Activated CD8-positive, alpha-beta memory T cell treated with anti-CD3 and anti-CD28 coated beads for 48 hours (primary cell): ENCODE results near the gene SMCO1.
"Not testable (repeated sequence)": the region's sequence is repeated elsewhere in the genome, so short reads cannot be mapped to it uniquely, and the experiment has no call there.

ENCODE experiments used
- DNase-seq, 3 experiments: peaks; one replicate each; pipeline ENCODE4 v3.0.0-alpha.2; 2020; ENCODE audit warnings: low read depth in 2 of 3, low spot score in 2 of 3

Gene SMCO1

GRCh38 chr3:196514913-196515621, at the start of gene SMCO1:
Gene SMCO1 (minus strand): TSS chr3:196515346. CDS start chr3:196515209, 137 bp downstream.
- DNase-seq = no peak

- DNase-seq = no peak
Measured at GRCh38 chr3:196563721-196564225, 48.6 kb upstream of the SMCO1 start.

GRCh38 chr3:196559826-196560225, 44.7 kb upstream of the SMCO1 start:
- DNase-seq = no peak

- no peak for DNase-seq
Measured at GRCh38 chr3:196558476-196558875, 43.3 kb upstream of the SMCO1 start.

- DNase-seq = no peak
Measured at GRCh38 chr3:196557236-196557635, 42.1 kb upstream of the SMCO1 start.

GRCh38 chr3:196555295-196555694, 40.1 kb upstream of the SMCO1 start:
- DNase-seq = no peak

GRCh38 chr3:196554205-196554604, 39.1 kb upstream of the SMCO1 start:
- DNase-seq = no peak

- no peak for DNase-seq
Measured at GRCh38 chr3:196553551-196553950, 38.4 kb upstream of the SMCO1 start.

GRCh38 chr3:196552253-196552652, 37.1 kb upstream of the SMCO1 start:
- DNase-seq = no peak

- DNase-seq = not testable (repeated sequence)
Measured at GRCh38 chr3:196550172-196550571, 35.0 kb upstream of the SMCO1 start.

GRCh38 chr3:196549312-196549711, 34.2 kb upstream of the SMCO1 start:
- DNase-seq = not testable (repeated sequence)

GRCh38 chr3:196547067-196547466, 31.9 kb upstream of the SMCO1 start:
- no peak for DNase-seq

- DNase-seq = no peak
Measured at GRCh38 chr3:196546537-196546936, 31.4 kb upstream of the SMCO1 start.

GRCh38 chr3:196544491-196544992, 29.4 kb upstream of the SMCO1 start:
- DNase-seq = no peak

GRCh38 chr3:196541684-196542445, 26.7 kb upstream of the SMCO1 start:
- DNase-seq = no peak

GRCh38 chr3:196537319-196537984, 22.3 kb upstream of the SMCO1 start:
- peak in 2 of 3 experiments; percentile 42 to 44 for DNase-seq

GRCh38 chr3:196533260-196533681, 18.1 kb upstream of the SMCO1 start:
- DNase-seq = no peak

GRCh38 chr3:196531418-196531817, 16.3 kb upstream of the SMCO1 start:
- DNase-seq = no peak

GRCh38 chr3:196528639-196529233, 13.6 kb upstream of the SMCO1 start:
- peak; percentile 79 to 92 (median 83) for DNase-seq

GRCh38 chr3:196525141-196525540, 10.0 kb upstream of the SMCO1 start:
- DNase-seq = no peak

- DNase-seq = no peak
Measured at GRCh38 chr3:196524527-196524926, 9.4 kb upstream of the SMCO1 start.
